Calu3 (cell line): ENCODE data around the gene CALML6. TPM values are rescaled to one million over a fixed set of nuclear protein-coding genes. Genes with fewer than 3 reads are reported as not detected.
A peak's percentile ranks its signal among the peaks of the same experiment; 100 is the strongest.

ENCODE experiments used
- Bru-seq: library from RNA; stranded (reverse); fragments of 400-500 nt; gene quantifications from one replicate; lab custom pipeline; 2021; lab: Mats Ljungman, UMichigan
- BruChase-seq, 2 experiments: library from RNA; stranded (reverse); fragments of 400-500 nt; gene quantifications; one replicate each; lab custom pipeline; 2021; lab: Mats Ljungman, UMichigan
- BruUV-seq: library from RNA; stranded (reverse); fragments of 400-500 nt; replicated peaks from 2 replicates; lab custom pipeline; 2021; lab: Mats Ljungman, UMichigan
- CTCF ChIA-PET: fragments of 300-600 bp; sonication (Branson Sonifier 250); formaldehyde crosslinking; loops from one replicate; lab custom pipeline; 2022; ENCODE audit warnings: antibody characterized with exemption; lab: Charles Lee
- DNase-seq: peaks from one replicate; pipeline ENCODE4 v3.0.0; 2022
- H3K27ac Mint-ChIP-seq: one replicate; pipeline ENCODE4 v1.8.0; 2022; ENCODE audit warnings: mixed read lengths; ENCODE audit not compliant: unreplicated experiment
- H3K27me3 Mint-ChIP-seq: one replicate; pipeline ENCODE4 v1.8.0; 2022; ENCODE audit warnings: mixed read lengths; ENCODE audit not compliant: unreplicated experiment
- H3K36me3 Mint-ChIP-seq: one replicate; pipeline ENCODE4 v1.8.0; 2022; ENCODE audit warnings: mild to moderate bottlenecking, moderate library complexity, mixed read lengths; ENCODE audit not compliant: insufficient read depth, unreplicated experiment
- H3K4me1 Mint-ChIP-seq: one replicate; pipeline ENCODE4 v1.8.0; 2022; ENCODE audit warnings: mild to moderate bottlenecking, low read depth, mixed read lengths; ENCODE audit not compliant: unreplicated experiment
- H3K4me3 Mint-ChIP-seq: one replicate; pipeline ENCODE4 v1.8.0; 2022; ENCODE audit warnings: mild to moderate bottlenecking, low read depth, moderate library complexity, mixed read lengths; ENCODE audit not compliant: unreplicated experiment
- H3K9me3 Mint-ChIP-seq: one replicate; pipeline ENCODE4 v1.8.0; 2022; ENCODE audit warnings: low read depth, mixed read lengths; ENCODE audit not compliant: unreplicated experiment
- intact Hi-C: fragments of 100-400 bp; cut with micrococcal nuclease; formaldehyde crosslinking; loops from one replicate; pipeline ENCODE4 v1.10.0; 2022; ENCODE audit not compliant: unreplicated experiment
- long read RNA-seq: library from polyadenylated mRNA; stranded (forward); transcript quantifications from one replicate; pipeline ENCODE4 v2.0.0, GENCODE V29; 2022
- total RNA-seq: library from RNA; stranded (reverse); gene quantifications from 2 replicates; pipeline ENCODE4 v1.2.3, GENCODE V29; 2022
- TF ChIP-seq, protein P1 (sequence below): fragments of 200-600 bp; IDR thresholded peaks from one replicate; pipeline ENCODE4 v1.8.0; 2022; ENCODE audit warnings: antibody characterized with exemption; ENCODE audit not compliant: unreplicated experiment

Gene CALML6, protein sequence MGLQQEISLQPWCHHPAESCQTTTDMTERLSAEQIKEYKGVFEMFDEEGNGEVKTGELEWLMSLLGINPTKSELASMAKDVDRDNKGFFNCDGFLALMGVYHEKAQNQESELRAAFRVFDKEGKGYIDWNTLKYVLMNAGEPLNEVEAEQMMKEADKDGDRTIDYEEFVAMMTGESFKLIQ
- 0.59 and 1.3 TPM in 2 replicates for total RNA-seq
- percentile 20 among the genes with signal in this experiment for Bru-seq, nascent RNA
- percentile 28 among the genes with signal in this experiment for BruChase-seq, experiment 1, labeled RNA remaining after a 6-hour chase
- BruChase-seq, experiment 2, labeled RNA remaining after a 2-hour chase: not detected
- long read RNA-seq: 0 reads

GRCh38 chr1:1914971-1915692, at the start of gene CALML6:
CALML6 (plus strand) TSS chr1:1915260; CDS start chr1:1915281, 21 bp downstream.
- CTCF ChIA-PET: no interaction called here
- TF ChIP-seq, protein P1, sequence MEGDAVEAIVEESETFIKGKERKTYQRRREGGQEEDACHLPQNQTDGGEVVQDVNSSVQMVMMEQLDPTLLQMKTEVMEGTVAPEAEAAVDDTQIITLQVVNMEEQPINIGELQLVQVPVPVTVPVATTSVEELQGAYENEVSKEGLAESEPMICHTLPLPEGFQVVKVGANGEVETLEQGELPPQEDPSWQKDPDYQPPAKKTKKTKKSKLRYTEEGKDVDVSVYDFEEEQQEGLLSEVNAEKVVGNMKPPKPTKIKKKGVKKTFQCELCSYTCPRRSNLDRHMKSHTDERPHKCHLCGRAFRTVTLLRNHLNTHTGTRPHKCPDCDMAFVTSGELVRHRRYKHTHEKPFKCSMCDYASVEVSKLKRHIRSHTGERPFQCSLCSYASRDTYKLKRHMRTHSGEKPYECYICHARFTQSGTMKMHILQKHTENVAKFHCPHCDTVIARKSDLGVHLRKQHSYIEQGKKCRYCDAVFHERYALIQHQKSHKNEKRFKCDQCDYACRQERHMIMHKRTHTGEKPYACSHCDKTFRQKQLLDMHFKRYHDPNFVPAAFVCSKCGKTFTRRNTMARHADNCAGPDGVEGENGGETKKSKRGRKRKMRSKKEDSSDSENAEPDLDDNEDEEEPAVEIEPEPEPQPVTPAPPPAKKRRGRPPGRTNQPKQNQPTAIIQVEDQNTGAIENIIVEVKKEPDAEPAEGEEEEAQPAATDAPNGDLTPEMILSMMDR: no peak
- peaks cover 16% of the 10 kb centered on the region for H3K36me3 Mint-ChIP-seq
- no peaks in the 10 kb centered on the region for H3K9me3 Mint-ChIP-seq
- peaks cover 13% of the 10 kb centered on the region for H3K27me3 Mint-ChIP-seq
- no peak within 1 kb of the TSS for H3K27ac Mint-ChIP-seq
- no peak for DNase-seq
- BruUV-seq: no TSS peak
- peaks cover 2% of the 10 kb centered on the region for H3K4me1 Mint-ChIP-seq
- H3K4me3 Mint-ChIP-seq: no peak within 1 kb of the TSS
- intact Hi-C loops: no loop called here

GRCh38 chr1:1867164-1867563, 47.9 kb upstream of the CALML6 start:
- CTCF ChIA-PET: no interaction called here
- no TSS peak for BruUV-seq
- Mint-ChIP-seq H3K9me3 (no peaks in the 10 kb centered on the region), H3K27ac (no peak overlapping the region), H3K4me1 (peaks cover 15% of the 10 kb centered on the region), H3K36me3 (peaks cover 3% of the 10 kb centered on the region), H3K4me3 (no peak overlapping the region), H3K27me3 (no peaks in the 10 kb centered on the region)
- DNase-seq: no peak
- TF ChIP-seq, protein P1: no peak
- intact Hi-C loops: no loop called here

DNA sequence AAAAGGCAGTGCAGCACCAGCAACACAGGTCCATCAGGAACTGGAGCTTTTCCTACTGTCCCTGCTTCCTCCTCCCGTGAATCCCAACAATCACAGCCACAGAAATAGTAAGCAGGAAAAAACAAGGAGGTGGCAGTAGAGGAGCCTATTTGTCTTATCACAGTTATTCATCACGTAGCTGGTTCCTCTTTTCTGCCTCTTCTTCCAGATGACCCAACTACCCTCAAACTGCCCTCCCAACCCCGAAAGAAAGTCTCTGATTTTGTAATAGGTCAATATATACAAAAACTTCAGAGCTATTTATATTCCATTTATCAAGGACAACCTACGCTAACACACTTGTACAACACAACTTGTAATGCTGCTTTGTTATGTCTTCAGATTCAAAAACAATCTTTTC, 45.6 kb upstream of the CALML6 start:
- CTCF ChIA-PET: no interaction called here
- intact Hi-C loops: no loop called here
- Mint-ChIP-seq H3K36me3 (peaks cover 17% of the 10 kb centered on the region), H3K4me3 (no peak overlapping the region), H3K27me3 (no peaks in the 10 kb centered on the region), H3K27ac (no peak overlapping the region), H3K4me1 (peaks cover 23% of the 10 kb centered on the region), H3K9me3 (no peaks in the 10 kb centered on the region)
- no TSS peak for BruUV-seq
- TF ChIP-seq, protein P1: no peak
- DNase-seq: no peak

DNA sequence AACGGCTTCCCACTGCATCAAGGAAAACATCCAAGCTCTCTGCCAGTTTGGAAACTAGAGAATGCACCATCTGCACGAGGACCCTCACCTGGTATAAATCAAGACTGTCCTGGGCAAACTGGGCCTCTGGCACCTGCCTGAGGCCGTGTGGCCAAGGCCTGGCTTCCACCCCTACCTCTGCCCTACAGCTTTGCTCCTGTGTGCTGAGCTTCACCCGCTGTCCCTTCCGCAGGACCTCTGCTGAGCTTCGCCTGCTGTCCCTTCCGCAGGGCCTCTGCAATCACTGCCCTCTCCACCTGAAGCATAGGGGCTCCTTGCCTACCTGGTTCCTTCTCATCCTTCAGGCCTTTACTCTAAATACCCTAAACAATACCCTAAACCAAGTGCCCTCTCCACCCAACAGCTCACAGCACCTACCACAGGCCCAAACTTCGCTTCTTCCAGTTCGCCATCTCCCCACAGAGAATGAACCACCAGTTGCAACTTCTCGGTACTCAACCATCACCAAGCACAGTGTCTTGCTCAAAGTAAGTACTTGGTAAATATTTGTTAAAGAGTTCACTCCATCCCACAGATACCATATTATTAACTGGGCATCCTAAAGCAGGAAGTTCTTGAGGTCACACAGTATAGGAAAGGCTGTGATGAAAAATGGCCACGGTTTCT, 42.6 kb upstream of the CALML6 start:
- no peak overlapping the region for H3K27ac Mint-ChIP-seq
- DNase-seq: no peak
- TF ChIP-seq, protein P1: no peak
- no peaks in the 10 kb centered on the region for H3K9me3 Mint-ChIP-seq
- CTCF ChIA-PET: no interaction called here
- peaks cover 32% of the 10 kb centered on the region for H3K36me3 Mint-ChIP-seq
- H3K27me3 Mint-ChIP-seq: no peaks in the 10 kb centered on the region
- peaks cover 32% of the 10 kb centered on the region for H3K4me1 Mint-ChIP-seq
- BruUV-seq: no TSS peak
- intact Hi-C loops: no loop called here
- no peak overlapping the region for H3K4me3 Mint-ChIP-seq
